AG08395 (cell line): ENCODE measurements around the gene DYNLRB2.

Source experiments
- DNase-seq: peaks from one replicate; pipeline ENCODE4 v3.0.0; 2012; ENCODE audit warnings: mixed read lengths, low spot score

The DYNLRB2 gene

GRCh38 chr16:80540516-80541305 lies at the start of gene DYNLRB2:
Gene DYNLRB2, plus strand, starts transcription at chr16:80540993. Its CDS starts 84 bp downstream, at chr16:80541077.
- peak; percentile 98 for DNase-seq

GRCh38 chr16:80500116-80500859 lies 40.5 kb upstream of the DYNLRB2 start:
- no peak for DNase-seq

GRCh38 chr16:80500961-80501525 lies 39.8 kb upstream of the DYNLRB2 start:
- DNase-seq, result no peak

- DNase-seq, result no peak
Measured at GRCh38 chr16:80503107-80503506, 37.7 kb upstream of the DYNLRB2 start.

- no peak for DNase-seq
Measured at GRCh38 chr16:80507538-80507937, 33.3 kb upstream of the DYNLRB2 start.

GRCh38 chr16:80509872-80510271 lies 30.9 kb upstream of the DYNLRB2 start:
- no peak for DNase-seq

- no peak for DNase-seq
Measured at GRCh38 chr16:80511824-80512592, 28.8 kb upstream of the DYNLRB2 start.

- no peak for DNase-seq
Measured at GRCh38 chr16:80512593-80512853, 28.3 kb upstream of the DYNLRB2 start.

GRCh38 chr16:80515374-80515773 lies 25.4 kb upstream of the DYNLRB2 start:
- DNase-seq, result no peak

GRCh38 chr16:80517846-80518245 lies 22.9 kb upstream of the DYNLRB2 start:
- no peak for DNase-seq

- no peak for DNase-seq
Measured at GRCh38 chr16:80518436-80518835, 22.4 kb upstream of the DYNLRB2 start.

- no peak for DNase-seq
Measured at GRCh38 chr16:80519189-80519588, 21.6 kb upstream of the DYNLRB2 start.

- DNase-seq, result no peak
Measured at GRCh38 chr16:80525420-80525819, 15.4 kb upstream of the DYNLRB2 start.

GRCh38 chr16:80526418-80527061 lies 14.3 kb upstream of the DYNLRB2 start:
- DNase-seq, result peak; percentile 67

GRCh38 chr16:80527297-80527696 lies 13.5 kb upstream of the DYNLRB2 start:
- DNase-seq, result peak; percentile 7

GRCh38 chr16:80530479-80530878 lies 10.3 kb upstream of the DYNLRB2 start:
- no peak for DNase-seq

- no peak for DNase-seq
Measured at GRCh38 chr16:80536238-80536637, 4.6 kb upstream of the DYNLRB2 start.

GRCh38 chr16:80541306-80541694 lies 507 bp downstream of the DYNLRB2 start:
- DNase-seq, result no peak

GRCh38 chr16:80543162-80543561 lies 2.4 kb downstream of the DYNLRB2 start:
- DNase-seq, result no peak

GRCh38 chr16:80544326-80544725 lies 3.5 kb downstream of the DYNLRB2 start:
- no peak for DNase-seq

- no peak for DNase-seq
Measured at GRCh38 chr16:80546249-80546648, 5.5 kb downstream of the DYNLRB2 start.

GRCh38 chr16:80547145-80547544 lies 6.4 kb downstream of the DYNLRB2 start:
- no peak for DNase-seq
